K562 (cell line): Measurements from ENCODE around the gene DELE1. TPM values are rescaled to one million over a fixed set of nuclear protein-coding genes. Genes with fewer than 3 reads are reported as not detected.
A peak's percentile ranks its signal among the peaks of the same experiment; 100 is the strongest.

Source experiments
- ATAC-seq: fragments of 200-7000 bp; cut with Tn5 transposase; 3 replicates; pipeline ENCODE4 v1.9.1; 2020; ENCODE audit warnings: moderate library complexity
- Bru-seq: library from RNA; stranded (reverse); fragments of 400-500 nt; gene quantifications from one replicate; lab custom pipeline; 2021; lab: Mats Ljungman, UMichigan
- BruChase-seq, 2 experiments: library from RNA; stranded (reverse); fragments of 400-500 nt; gene quantifications; one replicate each; lab custom pipeline; 2021; lab: Mats Ljungman, UMichigan
- BruUV-seq: library from RNA; stranded (reverse); fragments of 400-500 nt; replicated peaks from 2 replicates; lab custom pipeline; 2021; lab: Mats Ljungman, UMichigan
- CTCF ChIA-PET: fragments of 300-600 bp; formaldehyde crosslinking; extraction: SDS; loops from one replicate; lab custom pipeline; 2021; ENCODE audit warnings: low intra/inter-chr PET ratio; lab: Yijun Ruan, JAX
- POLR2A ChIA-PET: fragments of 300-600, 350-650 bp; sonication (Branson Sonifier 250); formaldehyde crosslinking; extraction: SDS; loops from one replicate; lab custom pipeline; 2021; ENCODE audit warnings: antibody characterized with exemption, inconsistent platforms; lab: Yijun Ruan, JAX
- DNase-seq, 4 experiments: peaks; one replicate each; pipeline versions ENCODE4 v3.0.0 to v3.0.0-alpha.2; 2011 to 2018; ENCODE audit warnings: low spot score in 3 of 4, mixed read lengths in 3 of 4; ENCODE audit errors: extremely low read depth in 1 of 4
- FAIRE-seq: peaks from 2 replicates; lab custom pipeline; 2011; peaks lifted over from hg19 to GRCh38; lab: Jason Lieb, UNC
- H2AFZ ChIP-seq: 2 replicates; pipeline ENCODE4 v1.6.0; 2011; ENCODE audit warnings: low read depth, low read length, control low read depth, inconsistent platforms
- H3K27ac ChIP-seq: fragments of 200-600 bp; 3 replicates; pipeline ENCODE4 v1.8.0; 2011; ENCODE audit warnings: low read depth, mild to moderate bottlenecking, control low read depth, inconsistent platforms, low read length, moderate library complexity, mixed read lengths; ENCODE audit errors: extremely low read depth
- H3K27me3 ChIP-seq, 2 experiments: fragments of 300-600 bp in 1 of 2; 2 replicates in 1 of 2; 3 replicates in 1 of 2; pipeline versions ENCODE4 v1.6.0 to v1.8.0; 2011; ENCODE audit warnings: inconsistent platforms in 2 of 2, low read length in 2 of 2, mild to moderate bottlenecking in 1 of 2, mixed read lengths in 1 of 2, moderate library complexity in 1 of 2; ENCODE audit not compliant: control insufficient read depth in 2 of 2, insufficient read depth in 2 of 2
- H3K36me3 ChIP-seq: fragments of 300-600 bp; 3 replicates; pipeline ENCODE4 v1.8.0; 2011; ENCODE audit warnings: mild to moderate bottlenecking, low read length, inconsistent platforms; ENCODE audit not compliant: control insufficient read depth, insufficient read depth
- H3K4me1 ChIP-seq, 2 experiments: fragments of 200-600 bp in 1 of 2; replicated peaks in 1 of 2; 2 replicates in 1 of 2; 3 replicates in 1 of 2; pipeline versions ENCODE4 v1.5.1 to v1.8.0; 2011; ENCODE audit warnings: inconsistent platforms in 2 of 2, low read length in 2 of 2, mild to moderate bottlenecking in 1 of 2, mixed read lengths in 1 of 2, moderate library complexity in 1 of 2; ENCODE audit not compliant: control insufficient read depth in 2 of 2, insufficient read depth in 2 of 2
- H3K4me2 ChIP-seq: 2 replicates; pipeline ENCODE4 v1.6.1; 2011; ENCODE audit warnings: low read length, control low read depth, inconsistent platforms, mixed read lengths; ENCODE audit not compliant: insufficient read depth
- H3K4me3 ChIP-seq: fragments of 200-600 bp; sonication (generic), shearing (Covaris generic); 2 replicates; pipeline ENCODE4 v1.5.1; 2016; ENCODE audit warnings: control low read depth, inconsistent platforms
- H3K79me2 ChIP-seq: fragments of 200-600 bp; 3 replicates; pipeline ENCODE4 v1.8.0; 2011; ENCODE audit warnings: low read length, inconsistent platforms; ENCODE audit not compliant: control insufficient read depth, insufficient read depth
- H3K9ac ChIP-seq, 2 experiments: 2 replicates each; pipeline versions ENCODE4 v1.6.0 to v1.6.1; 2011; ENCODE audit warnings: low read depth in 2 of 2, low read length in 2 of 2, control low read depth in 1 of 2, inconsistent platforms in 1 of 2, mild to moderate bottlenecking in 1 of 2, mixed read lengths in 1 of 2; ENCODE audit not compliant: insufficient read depth in 1 of 2
- H3K9me1 ChIP-seq: one replicate; pipeline ENCODE4 v1.6.0; 2011; ENCODE audit warnings: inconsistent platforms, mild to moderate bottlenecking, low read length, moderate library complexity; ENCODE audit not compliant: control insufficient read depth, insufficient read depth
- H3K9me3 ChIP-seq: replicated peaks from 2 replicates; pipeline ENCODE4 v1.5.1; 2011; ENCODE audit warnings: low read depth, low read length, inconsistent platforms; ENCODE audit not compliant: control insufficient read depth, insufficient read depth
- H4K20me1 ChIP-seq: replicated peaks from 2 replicates; pipeline ENCODE4 v1.6.1; 2011; ENCODE audit warnings: low read length, inconsistent platforms, mixed read lengths; ENCODE audit not compliant: control insufficient read depth, insufficient read depth
- CREBBP ChIP-seq: IDR thresholded peaks from one replicate; pipeline ENCODE4 v1.6.1; 2012; ENCODE audit warnings: low read depth, mild to moderate bottlenecking, control low read depth, inconsistent platforms, low read length
- GTF3C2 ChIP-seq: IDR thresholded peaks from 3 replicates; pipeline ENCODE4 v1.6.1; 2011; ENCODE audit warnings: borderline replicate concordance, mild to moderate bottlenecking, moderate library complexity; ENCODE audit not compliant: insufficient read length; ENCODE audit errors: extremely low read depth
- NR2C2 ChIP-seq, 2 experiments: fragments of 200-800 bp in 1 of 2; sonication (Bioruptor generic) in 1 of 2; sonication (generic) in 1 of 2; formaldehyde crosslinking in 1 of 2; IDR thresholded peaks; 2 replicates each; pipeline versions ENCODE4 v1.6.1 to v1.8.0; 2016 to 2022; ENCODE audit warnings: mild to moderate bottlenecking in 1 of 2, missing compliant biosample characterization in 1 of 2, missing genetic modification characterization in 1 of 2, missing genetic modification reagents in 1 of 2
- STAT6 ChIP-seq: sonication (generic); formaldehyde crosslinking; IDR thresholded peaks from 2 replicates; pipeline ENCODE4 v1.8.1; 2023; ENCODE audit warnings: mild to moderate bottlenecking, missing genetic modification reagents
- ZBTB43 ChIP-seq: sonication (generic); formaldehyde crosslinking; IDR thresholded peaks from 2 replicates; pipeline ENCODE4 v1.8.0; 2023; ENCODE audit warnings: mild to moderate bottlenecking, missing genetic modification reagents
- WGBS: fragments of 100-300 bp; shearing (Covaris generic); methylation state at CpG from one replicate; pipeline ENCODE4 v1.1.6; 2016; ENCODE audit warnings: low coverage, mixed read lengths; ENCODE audit not compliant: insufficient coverage; ENCODE audit errors: missing lambda C conversion rate; 5-methylcytosine and 5-hydroxymethylcytosine counted together
- in situ Hi-C: fragments of 300-500 bp; cut with MboI; formaldehyde crosslinking; loops from 4 replicates; pipeline ENCODE4 v1.15.0; 2018; ENCODE audit warnings: inconsistent platforms, mixed read lengths
- intact Hi-C: fragments of 100-400 bp; cut with micrococcal nuclease; formaldehyde crosslinking; loops from 2 replicates; pipeline ENCODE4 v1.14.2; 2022
- long read RNA-seq, 3 experiments: library from polyadenylated mRNA in 2 of 3; library from RNA in 1 of 3; unstranded in 2 of 3; stranded (forward) in 1 of 3; transcript quantifications; one replicate each; pipeline ENCODE4 v2.0.0, GENCODE V29; 2019 to 2022
- polyA minus RNA-seq, 3 experiments: library from RNA; depleted of rRNA, polyadenylated mRNA; stranded (reverse); fragments of >200 nt; gene quantifications; 2 replicates each; pipeline ENCODE4 v1.2.3, GENCODE V29; 2011
- polyA plus RNA-seq, 8 experiments: library from polyadenylated mRNA; depleted of rRNA in 4 of 8; stranded (reverse) in 5 of 8; unstranded in 3 of 8; fragments of >200 nt; fragmentation: Nextera tagmentation in 2 of 8; fragmentation: Illumina TruSeq in 1 of 8; extraction: Ambion mirVana in 2 of 8; extraction: Trizol in 1 of 8; gene quantifications; 2 replicates each; pipeline versions ENCODE4 v1.2.1 to v1.2.3, GENCODE V29; 2011 to 2014; ENCODE audit warnings: inconsistent platforms in 1 of 8, missing spikeins in 1 of 8
- total RNA-seq, 7 experiments: library from RNA; depleted of rRNA in 6 of 7; stranded (reverse); fragments of >200 nt in 6 of 7; fragmentation: Illumina TruSeq in 2 of 7; extraction: Trizol in 2 of 7; gene quantifications; 2 replicates each; pipeline versions ENCODE4 v1.2.1 to v1.2.3, GENCODE V29; 2011 to 2021; ENCODE audit warnings: low replicate concordance in 1 of 7

Gene DELE1
- 104 and 158 TPM in 2 replicates for total RNA-seq (2011; cell fraction: chromatin; rRNA removed; ENCODE audit: low replicate concordance)
- total RNA-seq (2011; cell fraction: nucleolus; rRNA removed), result 66.7 and 84.5 TPM in 2 replicates
- 76.9 and 103 TPM in 2 replicates for total RNA-seq (2011; cell fraction: nucleoplasm; rRNA removed)
- total RNA-seq (2014; rRNA removed), result 48.5 and 49.8 TPM in 2 replicates
- 29.2 and 34.0 TPM in 2 replicates for total RNA-seq (2014; rRNA removed; fragmentation: Illumina TruSeq; extraction: Trizol)
- 42.6 and 51.5 TPM in 2 replicates for total RNA-seq (2015; rRNA removed; fragmentation: Illumina TruSeq; extraction: Trizol)
- 64.7 and 68.8 TPM in 2 replicates for total RNA-seq (2021)
- polyA plus RNA-seq (2011; rRNA removed), result 73.0 and 100.0 TPM in 2 replicates
- polyA plus RNA-seq (2011; cell fraction: cytosol; rRNA removed), result 72.9 and 97.6 TPM in 2 replicates
- polyA plus RNA-seq (2011; cell fraction: nucleus; rRNA removed), result 309 and 379 TPM in 2 replicates
- polyA plus RNA-seq (2012), result 49.1 and 105 TPM in 2 replicates
- 62.7 and 65.1 TPM in 2 replicates for polyA plus RNA-seq (2014; fragmentation: Illumina TruSeq; extraction: Trizol)
- polyA plus RNA-seq (2014; fragmentation: Nextera tagmentation; extraction: Ambion mirVana), result 10 to 100 TPM; 16.6 to 37.6 TPM
- 66.3 and 74.4 TPM in 2 replicates for polyA plus RNA-seq (2014; rRNA removed)
- polyA minus RNA-seq (2011; rRNA and poly(A)+ RNA removed), result 30.3 and 39.6 TPM in 2 replicates
- polyA minus RNA-seq (2011; cell fraction: cytosol; rRNA and poly(A)+ RNA removed), result 32.1 and 33.3 TPM in 2 replicates
- polyA minus RNA-seq (2011; cell fraction: nucleus; rRNA and poly(A)+ RNA removed), result 47.8 and 79.8 TPM in 2 replicates
- percentile 81 among the genes with signal in this experiment for Bru-seq, nascent RNA
- BruChase-seq, experiment 1, labeled RNA remaining after a 2-hour chase, result percentile 79 among the genes with signal in this experiment
- BruChase-seq, experiment 2, labeled RNA remaining after a 6-hour chase, result percentile 76 among the genes with signal in this experiment
- long read RNA-seq, experiment 1, full-length matches to known transcripts, result 7 of 109 reads
- long read RNA-seq, experiment 1, partial matches to known transcripts, result 77 of 109 reads
- long read RNA-seq, experiment 1, other reads (novel, unspliced or antisense), result 25 of 109 reads
- long read RNA-seq, experiment 2, full-length matches to known transcripts, result 10 of 58 reads
- long read RNA-seq, experiment 2, partial matches to known transcripts, result 32 of 58 reads
- long read RNA-seq, experiment 2, other reads (novel, unspliced or antisense), result 16 of 58 reads
- long read RNA-seq, experiment 3, full-length matches to known transcripts, result 2 of 13 reads
- long read RNA-seq, experiment 3, partial matches to known transcripts, result 5 of 13 reads
- long read RNA-seq, experiment 3, other reads (novel, unspliced or antisense), result 6 of 13 reads

- in situ Hi-C loops (no loop called here), intact Hi-C loops (loop anchor here (2.0 kb wide), 1 partner anchor 75 kb away; no protein-coding TSS in a partner anchor)
- ChIA-PET CTCF (interaction anchor here (0.6 kb wide), 1 partner anchor 256 kb away, joined by 3 read pairs; no protein-coding TSS in a partner anchor), POLR2A (interaction anchor here (0.6 to 2.2 kb wide), 16 partner anchors 9 to 290 kb away, joined by 3 to 10 read pairs (median 4); partner anchors contain the start of gene RNF14)
- Histone ChIP-seq H3K4me1 (peaks cover 20 to 26% of the 10 kb centered on the region in 2 experiments; a peak in 4 of 5 replicates), H3K79me2 (peaks cover 21% of the 10 kb centered on the region), H3K9me1 (peaks cover 4% of the 10 kb centered on the region), H3K4me3 (peak within 1 kb of the TSS; percentile 76), H3K36me3 (peaks cover 35% of the 10 kb centered on the region), H3K9me3 (no peaks in the 10 kb centered on the region), H3K4me2 (peak within 1 kb of the TSS; percentile 90), H4K20me1 (no peaks in the 10 kb centered on the region), H2AFZ (peak within 1 kb of the TSS; percentile 98), H3K9ac (peak within 1 kb of the TSS; percentile 83 to 99), H3K27ac (peak within 1 kb of the TSS; percentile 91), H3K27me3 (no peaks in the 10 kb centered on the region)
- under 1% methylated on average over 53 of the region's 53 CpGs for WGBS
- FAIRE-seq (peak; percentile 98), ATAC-seq (peak; percentile 98), DNase-seq (peak; percentile 94 to 96 (median 94))
- TSS peak; percentile 94 for BruUV-seq
- TF ChIP-seq NR2C2 (CRISPR knock-in tag; IDR thresholded peaks at IDR 0.05) (no peak; the same call in 1 of the 2 replicates), NR2C2 (tag; IDR thresholded peaks at IDR 0.05) (peak; percentile 85), CREBBP (no peak), STAT6 (CRISPR knock-in tag) (no peak), GTF3C2 (no peak), ZBTB43 (CRISPR knock-in tag) (no peak)
These were observed at the start of gene DELE1 for GRCh38 chr5:141923448-141924313. Gene DELE1 (plus strand): TSS chr5:141923871. CDS start chr5:141923942, 71 bp downstream.
